ENCODE data around the gene COL1A1.

- TF ChIP-seq EZH2 (IDR thresholded peaks at IDR 0.05; ENCODE audit: borderline replicate concordance, low read length): no peak
- TF ChIP-seq CTCF (IDR thresholded peaks at IDR 0.05; ENCODE audit: low read length): no peak
Measured at GRCh38 chr17:50174444-50174843, 27.0 kb downstream of the COL1A1 start.

Measured in OCI-LY1 (cell line).